Epidermal melanocyte (primary cell): ENCODE measurements around the gene ARHGEF19.
"Not testable (repeated sequence)": the region's sequence is repeated elsewhere in the genome, so short reads cannot be mapped to it uniquely, and the experiment has no call there.

Experiments used
- DNase-seq: peaks from one replicate; pipeline ENCODE4 v3.0.0; 2011; ENCODE audit warnings: low spot score; ENCODE audit not compliant: insufficient read length

Gene ARHGEF19

GRCh38 chr1:16212251-16212961, at the start of gene ARHGEF19:
Gene ARHGEF19 (minus strand): TSS chr1:16212652. CDS start chr1:16209054, 3,598 bp downstream.
- no peak for DNase-seq

DNA sequence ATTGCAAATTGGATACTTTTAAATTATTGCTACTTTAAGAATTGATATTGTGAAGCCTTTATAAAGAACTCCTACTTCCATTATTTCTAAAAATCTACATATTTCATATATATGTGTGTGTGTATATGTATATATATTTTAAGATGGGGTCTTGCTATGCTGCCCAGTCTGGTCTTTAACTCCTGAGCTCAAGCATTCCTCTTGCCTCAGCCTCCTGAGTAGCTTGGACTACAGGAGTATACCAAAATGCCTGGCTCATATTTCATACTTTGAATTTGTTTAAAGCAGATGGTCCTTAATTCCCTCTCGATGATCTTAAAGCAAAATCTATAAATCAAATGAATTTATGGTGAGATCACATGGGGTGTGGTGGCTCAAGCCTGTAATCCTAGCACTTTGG, 49.6 kb upstream of the ARHGEF19 start:
- no peak for DNase-seq

DNA sequence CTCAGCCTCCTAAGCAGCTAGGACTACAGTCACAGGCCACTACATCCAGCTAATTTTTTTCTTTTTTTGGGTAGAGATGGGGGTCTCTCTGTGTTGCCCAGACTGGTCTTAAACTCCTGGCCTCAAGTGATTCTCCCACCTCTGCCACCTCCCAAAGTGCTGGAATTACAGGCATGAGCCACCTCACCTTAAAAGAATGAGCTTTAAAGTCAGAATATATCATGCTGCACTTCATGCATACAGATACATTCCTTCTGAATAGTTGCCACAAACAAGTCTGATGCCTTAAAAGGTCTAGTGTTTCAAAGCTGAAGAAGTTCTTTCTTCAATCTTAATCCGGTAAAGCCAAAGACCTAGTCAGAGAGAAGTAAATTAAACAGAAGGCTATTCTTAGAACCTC, 48.4 kb upstream of the ARHGEF19 start:
- DNase-seq, result no peak

GRCh38 chr1:16258591-16259135, 46.2 kb upstream of the ARHGEF19 start:
- no peak for DNase-seq

- DNase-seq, result no peak
These were observed 45.5 kb upstream of the ARHGEF19 start for GRCh38 chr1:16257968-16258367.

DNA sequence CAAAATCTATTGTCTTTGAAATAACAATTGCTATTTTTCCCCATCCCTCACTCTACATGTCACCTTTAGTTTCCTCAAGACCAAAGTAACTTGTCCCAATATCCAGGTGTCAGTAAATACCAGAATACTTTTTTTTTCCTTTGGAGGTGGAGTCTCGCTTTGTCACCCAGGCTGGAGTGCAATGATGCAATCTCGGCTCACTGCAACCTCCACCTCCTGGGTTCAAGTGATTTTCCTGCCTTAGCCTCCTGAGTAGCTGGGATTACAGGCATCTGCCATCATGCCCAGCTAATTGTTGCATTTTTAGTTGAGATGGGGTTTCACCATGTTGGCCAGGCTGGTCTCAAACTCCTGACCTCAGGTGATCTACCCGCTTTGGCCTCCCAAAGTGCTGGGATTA, 45.1 kb upstream of the ARHGEF19 start:
- not testable (repeated sequence) for DNase-seq

DNA sequence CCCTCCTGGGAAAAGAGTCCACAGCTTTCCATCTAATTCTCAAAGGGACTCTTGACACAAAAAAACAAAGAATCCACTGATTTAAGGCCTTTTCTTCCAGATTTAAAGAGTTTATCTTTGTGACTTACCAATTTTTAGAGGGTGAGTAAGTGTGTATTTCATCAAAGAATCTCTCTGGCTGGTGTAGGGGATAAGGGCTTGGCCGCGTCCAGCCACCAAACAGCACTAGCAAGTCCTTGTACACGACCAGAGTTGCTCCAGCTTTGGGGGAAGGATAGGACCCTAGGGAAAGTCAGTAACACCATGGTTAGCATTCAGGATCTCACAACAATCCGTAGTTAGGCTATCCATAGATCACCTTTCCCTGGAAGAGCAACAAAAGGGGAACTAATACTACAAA, 44.0 kb upstream of the ARHGEF19 start:
- no peak for DNase-seq

DNA sequence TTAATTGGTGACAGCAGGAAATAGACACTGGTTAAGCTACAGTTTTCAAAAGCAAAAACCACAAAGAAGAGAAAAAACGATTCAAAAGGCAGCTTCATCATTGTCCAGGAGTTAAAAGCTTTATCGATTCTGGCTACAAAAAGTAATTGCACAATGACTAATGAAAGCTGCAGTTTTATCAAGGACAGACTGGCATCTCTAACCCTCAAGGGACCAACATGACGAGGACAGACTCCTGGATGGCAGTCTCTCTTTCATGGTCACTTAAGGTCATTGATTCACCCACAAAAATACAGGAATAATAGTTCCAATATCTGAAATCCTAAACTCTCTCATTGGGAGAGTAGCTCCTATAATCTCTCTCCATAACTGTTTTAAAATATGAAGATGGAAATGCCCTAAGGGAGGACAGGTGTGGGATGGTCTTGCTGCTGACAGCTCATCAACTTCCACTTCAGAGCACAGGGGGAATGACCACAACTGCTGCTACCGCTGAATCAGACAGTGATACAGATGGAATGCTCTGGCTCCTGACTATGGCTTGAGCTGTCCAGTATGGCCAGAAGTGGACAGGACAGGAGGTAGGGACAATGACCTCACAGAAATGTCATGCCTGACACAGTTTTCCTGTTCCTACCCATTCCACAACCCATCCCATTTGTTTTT, 41.9 kb upstream of the ARHGEF19 start:
- DNase-seq, result no peak

GRCh38 chr1:16253332-16253922, 41.0 kb upstream of the ARHGEF19 start:
- no peak for DNase-seq

DNA sequence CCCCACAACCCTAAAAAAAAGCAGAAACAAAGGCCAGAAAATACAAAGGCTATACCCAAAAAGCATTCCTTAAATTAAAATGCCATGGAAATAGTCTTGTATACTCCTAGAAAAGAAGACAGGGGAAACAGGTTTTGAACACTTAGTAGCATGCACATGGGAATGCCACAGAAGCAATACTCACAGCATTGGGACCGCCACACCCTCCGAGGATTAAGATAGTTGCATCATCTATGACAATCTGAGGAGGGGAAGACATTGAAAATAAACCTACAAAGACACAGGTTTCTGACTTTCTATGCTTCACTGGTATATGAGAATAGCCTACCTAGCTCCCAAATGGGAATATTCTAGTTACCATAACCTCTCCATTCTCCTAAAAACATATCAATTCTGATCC, 40.5 kb upstream of the ARHGEF19 start:
- DNase-seq, result no peak

- no peak for DNase-seq
These were observed 38.9 kb upstream of the ARHGEF19 start for GRCh38 chr1:16251381-16251780.

GRCh38 chr1:16250524-16251251, 38.2 kb upstream of the ARHGEF19 start:
- DNase-seq, result no peak

GRCh38 chr1:16249596-16250241, 37.3 kb upstream of the ARHGEF19 start:
- no peak for DNase-seq

GRCh38 chr1:16248603-16249516, 36.4 kb upstream of the ARHGEF19 start:
- no peak for DNase-seq

GRCh38 chr1:16248007-16248436, 35.6 kb upstream of the ARHGEF19 start:
- DNase-seq, result no peak

DNA sequence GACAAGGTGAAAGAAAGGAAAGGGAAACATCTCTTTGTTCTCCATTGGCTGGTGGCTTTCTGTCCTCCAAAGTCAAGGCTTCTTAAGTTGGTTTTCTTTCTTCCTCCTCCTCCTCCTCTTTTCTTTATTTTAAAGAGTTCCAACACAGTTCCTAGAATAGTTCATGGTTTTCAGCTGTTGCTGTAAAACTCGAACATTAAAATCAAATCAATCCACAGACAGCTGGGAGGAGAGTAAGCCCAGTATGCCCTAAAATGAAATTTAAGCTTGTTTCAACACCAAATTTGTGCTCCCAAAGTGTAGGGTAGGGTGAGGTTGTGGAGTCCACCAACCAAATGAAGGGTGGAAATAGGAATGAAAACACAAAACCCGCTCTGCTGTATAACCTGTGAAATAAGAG, 35.0 kb upstream of the ARHGEF19 start:
- no peak for DNase-seq

DNA sequence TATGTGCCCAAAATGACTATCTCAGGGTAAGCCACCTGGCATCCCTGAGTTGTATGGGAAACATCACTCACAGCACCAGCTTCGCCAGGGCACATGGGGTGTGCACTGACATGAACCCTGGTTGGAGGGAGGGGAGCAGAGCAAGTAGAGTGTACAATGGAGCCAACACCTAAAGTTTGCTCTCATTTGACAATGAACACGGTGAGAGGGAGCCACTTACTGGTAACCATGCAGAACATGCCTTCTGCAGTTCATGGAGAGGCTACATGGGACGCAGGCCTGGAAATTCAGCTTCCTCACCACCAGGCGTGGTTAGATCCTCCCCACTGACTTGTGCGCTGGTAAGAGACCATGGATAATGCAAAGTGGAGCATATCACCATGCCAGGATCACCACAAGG, 34.5 kb upstream of the ARHGEF19 start:
- no peak for DNase-seq

GRCh38 chr1:16246239-16246638, 33.8 kb upstream of the ARHGEF19 start:
- DNase-seq, result not testable (repeated sequence)

DNA sequence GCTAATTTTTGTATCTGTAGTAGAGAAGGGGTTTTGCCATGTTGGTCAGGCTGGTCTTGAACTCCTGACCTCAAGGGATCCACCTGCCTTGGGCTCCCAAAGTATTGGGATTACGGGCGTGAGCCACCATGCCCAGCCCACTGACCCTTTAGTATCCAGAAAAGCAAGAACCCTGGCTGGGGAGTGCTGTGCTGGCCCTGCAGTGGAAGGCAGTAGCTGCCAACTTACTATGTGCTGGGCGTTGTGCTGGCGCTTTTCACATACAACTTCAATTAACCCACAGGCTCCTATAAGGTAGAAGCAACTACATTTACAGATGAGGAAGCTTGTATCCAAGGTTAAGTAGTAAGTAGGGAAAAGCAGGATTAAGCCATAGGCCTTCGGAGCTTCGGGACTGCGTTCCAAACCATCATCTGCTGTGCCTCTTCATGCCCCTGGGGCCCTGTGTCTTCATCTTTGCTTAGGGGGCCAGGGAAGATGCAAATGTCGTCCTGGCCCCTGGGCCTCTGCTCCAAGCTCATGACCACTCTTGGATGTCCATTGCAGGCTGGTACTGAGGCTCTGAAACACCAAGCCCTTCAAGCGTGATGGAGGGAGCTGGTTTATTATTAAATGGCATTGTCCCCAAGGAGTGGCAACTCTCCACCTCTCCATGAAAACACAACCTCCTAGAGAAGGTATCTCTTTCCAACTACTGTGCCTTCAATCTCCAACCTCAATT, 33.2 kb upstream of the ARHGEF19 start:
- no peak for DNase-seq
